Erythroblast (primary cell): ENCODE measurements around the gene DGKH.

Source experiments
- GATA1 ChIP-seq: IDR thresholded peaks from 2 replicates; pipeline ENCODE4 v1.6.1; 2011; ENCODE audit warnings: low read depth, mild to moderate bottlenecking, control low read depth, low read length, moderate library complexity
- POLR2A ChIP-seq: IDR thresholded peaks from 2 replicates; pipeline ENCODE4 v1.6.1; 2011; ENCODE audit warnings: mild to moderate bottlenecking, low read length

GRCh38 chr13:42127047-42127446 lies 78.6 kb downstream of the DGKH start:
- TF ChIP-seq POLR2A (no peak), GATA1 (no peak)
